NCI-H2227 (cell line): ENCODE data around the gene ANKRD37.

Source experiments
- DNase-seq: peaks from one replicate; lab custom pipeline; 2025; ENCODE audit not compliant: unreplicated experiment; lab: John Stamatoyannopoulos, UW

ANKRD37 gene

DNA sequence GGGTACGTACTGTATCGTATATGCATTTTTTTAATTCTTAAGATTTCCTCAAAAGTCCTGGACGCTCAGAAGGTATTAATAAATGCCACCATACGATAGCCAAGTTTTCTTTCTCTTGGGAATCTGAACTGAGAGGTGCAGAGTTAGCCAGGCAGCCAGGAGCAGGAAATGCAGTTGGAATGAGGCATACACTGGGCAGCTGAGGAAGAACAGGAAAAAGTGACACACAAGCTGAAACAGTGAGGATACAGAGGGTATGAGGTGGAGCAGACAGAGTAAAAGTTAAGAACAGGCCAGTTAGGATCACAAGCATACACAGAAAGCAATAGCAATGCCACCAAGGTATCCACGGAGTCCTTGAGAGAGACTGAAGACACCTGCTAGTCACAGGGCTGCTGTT lies 15.8 kb downstream of the ANKRD37 start:
- no peak for DNase-seq

DNA sequence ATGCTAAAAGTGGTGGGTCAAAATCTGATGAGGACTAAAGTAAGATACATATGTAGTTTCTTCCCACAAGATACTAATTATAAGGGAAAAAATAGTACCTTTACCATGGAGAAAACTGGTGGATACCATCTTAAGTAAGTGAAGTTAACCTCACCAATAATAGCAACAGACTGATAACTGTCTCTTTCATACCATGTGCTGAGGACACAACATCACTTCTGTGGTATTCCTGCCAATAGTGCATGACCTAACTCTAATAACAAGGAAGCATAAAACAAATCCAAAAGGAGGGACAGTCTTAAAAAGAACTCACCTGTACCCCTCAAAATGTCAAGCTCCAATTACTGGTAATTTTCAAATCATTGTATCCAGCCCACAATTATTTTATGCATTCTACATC lies 20.3 kb downstream of the ANKRD37 start:
- no peak for DNase-seq

DNA sequence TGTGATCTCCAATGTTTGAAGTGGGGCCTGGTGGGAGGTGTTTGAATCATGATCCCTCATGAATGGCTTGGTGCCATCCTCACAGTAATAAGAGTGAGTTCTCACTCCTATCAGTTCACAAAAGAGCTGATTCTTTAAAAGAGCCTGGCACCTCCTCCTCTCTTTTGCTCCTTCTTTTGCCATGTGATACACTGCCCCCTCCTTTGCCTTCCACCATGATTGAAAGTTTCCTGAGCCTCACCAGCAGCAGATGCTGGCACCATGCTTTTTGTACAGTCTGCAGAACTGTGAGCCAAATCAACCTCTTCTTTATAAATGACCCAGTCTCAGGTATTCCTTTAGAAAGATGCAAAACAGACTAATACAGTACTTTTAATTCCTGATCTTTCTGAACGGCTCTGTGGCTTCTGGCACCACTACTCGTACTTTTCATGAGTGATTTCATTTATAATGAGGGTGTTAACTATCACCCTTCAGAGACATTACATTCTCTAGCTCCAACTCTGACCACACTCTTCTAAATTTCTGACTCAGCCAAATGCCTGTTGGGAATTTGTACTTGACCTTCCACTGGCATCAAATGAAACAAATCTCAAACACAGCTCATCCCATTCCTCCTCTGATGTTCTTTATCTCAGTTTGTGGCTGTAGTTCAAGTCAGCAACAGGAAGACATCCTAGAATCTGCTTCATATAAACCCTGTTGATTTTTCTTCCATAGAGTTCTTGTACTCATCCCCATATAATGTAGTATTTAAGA lies 24.9 kb downstream of the ANKRD37 start:
- no peak for DNase-seq

DNA sequence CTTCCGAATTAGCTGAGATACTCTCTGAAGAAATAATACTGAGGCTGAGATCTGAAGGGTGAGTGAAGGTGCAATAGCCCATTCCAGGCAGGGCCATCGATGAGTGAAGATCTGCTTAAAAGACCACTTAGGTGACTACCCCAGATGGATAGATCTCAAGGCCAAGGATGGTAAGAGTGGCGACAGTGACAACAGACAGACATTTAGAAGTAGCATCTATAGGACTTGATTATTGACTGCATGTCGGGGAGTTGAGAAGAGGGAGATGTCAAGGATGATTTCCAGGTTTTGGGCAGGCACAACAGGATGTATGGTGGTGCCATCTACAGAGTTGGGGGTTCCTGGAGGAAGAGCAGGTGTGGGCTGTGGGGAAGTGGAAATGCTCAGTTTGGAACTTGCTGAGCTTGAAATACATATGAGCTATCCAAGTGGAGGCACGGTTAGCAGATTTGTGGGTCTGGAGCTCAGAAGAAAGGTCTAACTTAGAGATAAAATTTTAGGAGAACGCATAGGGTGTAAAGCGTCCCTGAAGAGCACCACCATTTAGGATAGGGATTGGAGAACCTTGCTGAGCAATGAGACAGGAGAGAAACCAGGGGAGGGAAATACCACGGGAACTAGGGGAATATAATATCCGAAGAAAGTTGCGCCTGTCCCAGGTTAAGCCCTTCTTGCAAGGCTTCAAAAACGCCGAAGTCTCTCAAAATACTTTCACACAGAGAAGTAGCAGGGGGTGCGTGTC lies 28.4 kb downstream of the ANKRD37 start:
- DNase-seq: no peak

DNA sequence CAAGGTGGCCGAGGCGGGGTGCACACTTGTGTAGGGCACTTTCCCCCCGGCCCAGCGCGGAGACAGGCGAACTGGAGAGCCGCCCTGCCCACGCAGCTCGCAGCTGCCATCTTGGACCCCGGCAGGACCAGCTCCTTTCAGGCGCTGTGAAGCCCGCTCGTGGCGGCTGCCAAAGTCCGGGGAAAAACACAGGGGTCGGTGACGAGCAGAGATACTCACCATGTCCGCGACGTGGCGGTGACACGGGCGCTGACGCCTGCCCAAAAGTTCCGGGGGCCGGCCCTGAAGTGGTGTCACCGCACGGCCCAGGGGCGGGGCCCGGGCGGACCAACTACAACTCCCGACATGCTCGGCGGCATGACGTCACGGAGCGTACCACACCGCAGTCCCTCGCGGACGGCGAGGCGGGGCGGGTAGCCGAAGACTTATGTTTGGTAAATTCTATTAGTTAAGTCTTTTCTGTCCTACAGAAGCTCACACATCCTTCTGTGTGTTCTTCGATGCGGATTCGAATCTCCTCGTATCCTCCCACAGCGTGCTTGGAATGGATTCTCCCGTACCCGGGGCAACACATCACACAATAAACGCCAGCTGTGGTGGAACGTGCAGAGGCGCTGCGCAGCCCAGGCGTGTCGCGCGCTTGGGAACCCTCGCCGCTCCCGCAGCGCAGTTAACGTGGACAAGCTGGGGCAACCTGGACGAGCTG lies 29.2 kb downstream of the ANKRD37 start, which contains the start of gene UFSP2:
Gene UFSP2, minus strand, starts transcription at position 318 of the 706 bp plus-strand sequence. Its CDS starts 96 bp downstream, at position 222.
- DNase-seq: peak; percentile 93

DNA sequence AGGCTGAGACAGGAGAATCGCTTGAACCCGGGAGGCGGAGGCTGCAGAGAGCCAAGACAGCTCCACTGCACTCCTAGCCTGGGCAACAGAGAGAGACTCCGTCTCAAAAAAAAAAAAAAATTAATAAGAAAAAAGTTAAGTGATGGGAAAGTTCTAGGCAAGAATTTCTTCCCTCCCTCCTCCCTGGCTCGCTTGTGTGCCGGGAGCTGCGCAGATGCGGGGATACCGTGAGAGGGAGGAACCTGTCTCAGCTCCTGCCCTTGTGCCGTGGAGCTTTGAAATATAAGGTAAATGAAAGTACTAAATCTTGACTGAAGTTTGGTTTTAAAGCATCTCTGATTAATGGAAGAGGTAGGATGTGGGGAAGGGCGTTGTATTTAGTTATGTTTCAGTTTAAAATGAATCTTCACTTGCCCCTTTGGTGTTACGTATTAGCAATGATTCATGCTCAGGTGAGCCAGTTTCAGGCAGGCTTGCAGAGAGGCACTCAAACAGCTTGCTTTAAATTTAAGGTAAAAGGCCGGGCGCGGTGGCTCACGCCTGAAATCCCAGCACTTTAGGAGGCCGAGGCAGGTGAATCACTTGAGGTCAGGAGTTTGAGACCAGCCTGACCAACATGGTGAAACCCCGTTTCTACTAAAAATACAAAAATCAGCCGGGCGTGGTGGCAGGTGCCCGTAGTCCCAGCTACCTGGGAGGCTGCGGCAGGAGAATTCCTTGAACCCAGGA lies 30.5 kb downstream of the ANKRD37 start:
- DNase-seq: no peak

DNA sequence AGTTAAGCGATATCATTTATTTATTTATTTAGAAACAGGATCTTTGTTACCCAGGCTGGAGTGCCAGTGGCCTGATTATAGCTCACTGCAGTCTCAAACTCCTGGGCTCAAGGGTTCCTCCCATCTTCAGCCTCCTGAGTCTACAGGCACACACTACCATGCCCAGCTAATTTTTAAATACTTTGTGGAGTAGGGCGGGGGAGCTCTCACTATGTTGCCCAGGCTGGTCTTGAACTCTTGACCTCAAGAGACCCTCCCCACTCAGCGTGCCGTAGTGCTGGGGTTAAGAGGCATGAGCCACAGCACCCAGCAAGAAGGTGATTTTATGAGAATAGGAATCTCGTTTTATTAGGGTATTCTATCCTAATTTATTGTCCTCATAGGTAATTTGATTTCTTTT lies 33.0 kb downstream of the ANKRD37 start:
- DNase-seq: no peak

DNA sequence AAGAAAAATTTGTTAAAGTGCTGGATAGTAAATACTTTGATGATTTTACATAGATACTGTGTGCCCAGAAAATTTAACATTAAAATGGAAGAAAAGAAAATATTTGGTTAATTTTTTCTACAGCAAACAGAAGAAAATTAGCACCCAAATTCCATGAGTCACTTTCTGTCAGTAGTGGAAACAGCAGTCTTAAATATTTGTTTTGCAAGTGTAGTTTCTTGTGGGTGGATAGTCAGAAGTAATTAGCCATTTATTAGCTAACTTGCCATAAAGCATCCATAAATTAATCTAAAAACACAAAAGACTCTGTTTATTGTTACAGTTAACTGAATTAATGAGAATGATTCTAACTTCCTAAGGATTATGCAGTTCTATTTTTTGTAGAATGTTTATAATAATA lies 38.8 kb downstream of the ANKRD37 start:
- DNase-seq: no peak

DNA sequence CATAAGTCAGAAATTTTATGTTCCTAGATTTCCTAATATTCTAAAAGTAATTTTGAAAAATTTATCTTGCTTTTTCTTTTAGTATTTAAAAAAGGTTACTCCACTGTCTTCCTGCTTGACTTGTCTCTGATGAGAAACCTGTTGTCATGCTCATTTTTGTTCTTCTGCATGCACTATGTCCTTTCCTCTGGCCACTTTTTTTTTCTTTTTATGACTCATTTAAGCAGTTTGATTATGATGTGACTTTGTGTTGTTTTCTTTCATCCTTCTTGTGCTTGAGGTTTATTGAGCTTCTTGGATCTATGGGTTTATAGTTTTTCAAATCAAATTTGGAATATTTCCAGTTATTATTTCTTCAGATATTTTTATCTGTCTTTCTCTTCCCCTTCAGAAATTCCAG lies 41.2 kb downstream of the ANKRD37 start:
- no peak for DNase-seq

DNA sequence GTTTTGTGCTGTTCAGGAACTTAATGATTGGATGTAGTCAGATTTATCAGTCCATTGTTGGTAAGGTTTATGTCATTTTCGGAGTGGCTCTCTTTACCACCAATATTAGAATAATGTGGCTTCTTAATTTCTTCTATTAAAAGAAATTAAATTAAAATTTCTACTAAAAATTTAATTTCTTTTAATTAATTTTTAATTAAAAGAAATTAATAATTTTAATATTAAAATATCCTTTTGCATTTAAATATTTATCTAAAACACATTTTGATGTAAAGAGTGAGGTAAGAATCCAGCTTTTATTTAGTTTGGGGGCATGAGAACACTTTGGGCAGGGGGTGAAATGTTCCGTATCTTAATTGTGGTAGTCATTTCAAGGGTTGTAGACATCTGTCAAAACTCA lies 44.8 kb downstream of the ANKRD37 start:
- no peak for DNase-seq

DNA sequence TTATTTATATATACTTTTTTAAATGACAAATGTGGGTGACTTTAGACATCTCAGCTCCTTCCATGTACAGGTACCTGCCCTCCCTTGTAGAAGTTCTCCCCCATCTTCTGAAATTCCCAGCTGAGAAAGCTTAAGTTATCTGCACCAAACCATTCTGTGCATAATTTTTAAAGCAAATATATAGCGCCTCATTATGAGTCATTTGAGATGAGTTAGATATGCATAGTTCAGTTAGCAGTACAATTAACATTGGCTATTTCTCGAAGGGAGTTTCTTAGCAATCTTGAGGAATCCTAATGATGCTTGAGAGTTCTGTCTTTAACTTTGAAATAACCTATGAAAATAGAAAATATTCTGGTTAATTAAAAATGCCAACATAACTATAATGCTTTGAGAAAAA lies 48.6 kb downstream of the ANKRD37 start:
- no peak for DNase-seq
